NCI-H1694 (cell line): ENCODE results near the gene SRR.
"Not testable (repeated sequence)": the region's sequence is repeated elsewhere in the genome, so short reads cannot be mapped to it uniquely, and the experiment has no call there.

Source experiments
- DNase-seq: peaks from one replicate; lab custom pipeline; 2025; lab: John Stamatoyannopoulos, UW

SRR gene, protein sequence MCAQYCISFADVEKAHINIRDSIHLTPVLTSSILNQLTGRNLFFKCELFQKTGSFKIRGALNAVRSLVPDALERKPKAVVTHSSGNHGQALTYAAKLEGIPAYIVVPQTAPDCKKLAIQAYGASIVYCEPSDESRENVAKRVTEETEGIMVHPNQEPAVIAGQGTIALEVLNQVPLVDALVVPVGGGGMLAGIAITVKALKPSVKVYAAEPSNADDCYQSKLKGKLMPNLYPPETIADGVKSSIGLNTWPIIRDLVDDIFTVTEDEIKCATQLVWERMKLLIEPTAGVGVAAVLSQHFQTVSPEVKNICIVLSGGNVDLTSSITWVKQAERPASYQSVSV

GRCh38 chr17:2303204-2304188, at the start of gene SRR, which contains the start of gene SMG6:
SRR (plus strand) TSS chr17:2303950; CDS start chr17:2315561, 11,611 bp downstream.
SMG6 (minus strand) TSS chr17:2303785; CDS start chr17:2303720, 65 bp downstream.
- DNase-seq, result peak; percentile 62

DNA sequence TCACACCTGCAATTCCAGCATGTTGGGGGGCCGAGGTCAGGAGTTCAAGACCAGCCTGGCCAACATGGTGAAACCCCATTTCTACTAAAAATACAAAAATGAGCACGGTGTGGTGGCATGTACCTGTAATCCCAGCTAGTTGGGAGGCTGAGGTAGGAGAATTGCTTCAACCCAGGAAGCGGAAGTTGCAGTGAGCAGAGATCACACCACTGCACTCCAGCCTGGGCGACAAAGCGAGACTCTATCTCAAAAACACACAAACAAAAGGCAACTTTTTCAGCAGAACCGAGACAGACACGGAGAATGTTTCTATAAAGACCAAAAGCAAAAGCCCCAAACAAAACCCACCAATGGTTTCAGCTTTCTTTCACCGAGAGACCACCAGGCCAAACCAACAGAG, 44.9 kb upstream of the SRR start:
- not testable (repeated sequence) for DNase-seq

DNA sequence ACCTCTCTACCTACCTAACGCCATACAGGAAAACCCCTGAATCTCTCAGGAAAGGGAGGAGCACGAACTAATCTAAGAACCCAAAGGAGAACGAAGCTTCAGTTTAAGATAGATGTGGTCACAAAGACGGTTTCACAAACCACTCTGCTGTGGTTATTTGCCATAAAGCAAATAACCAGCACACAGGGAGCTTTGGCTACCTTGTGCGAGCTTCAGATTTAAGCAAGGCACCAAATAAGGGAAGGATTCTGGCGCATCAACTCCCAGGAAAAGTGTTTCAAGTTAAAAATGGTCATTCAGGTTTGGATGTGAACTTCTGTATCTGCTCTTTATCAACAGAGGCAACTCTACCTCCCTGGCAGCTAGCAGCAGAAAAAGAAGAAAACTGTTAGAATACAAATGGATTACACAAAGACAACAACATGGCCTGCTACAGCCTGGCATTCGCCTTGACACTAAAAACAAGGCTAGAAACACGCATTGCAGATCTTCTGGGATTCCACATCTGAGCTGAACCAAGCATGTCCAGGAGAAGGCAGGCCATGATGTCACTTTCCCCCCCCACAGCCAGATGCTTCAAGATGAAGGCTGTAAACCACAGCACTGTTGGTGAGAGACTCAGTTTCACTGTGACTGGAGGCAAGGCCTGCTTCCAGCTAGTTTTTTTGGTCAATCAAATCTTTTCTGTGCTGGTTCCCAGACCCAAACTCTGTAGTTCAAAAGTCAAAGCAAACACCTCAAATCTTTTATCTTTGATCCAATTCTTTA, 43.8 kb upstream of the SRR start:
- no peak for DNase-seq

- no peak for DNase-seq
Observed at GRCh38 chr17:2262135-2262587, 41.6 kb upstream of the SRR start.

- no peak for DNase-seq
Observed at GRCh38 chr17:2263183-2264066, 40.3 kb upstream of the SRR start.

DNA sequence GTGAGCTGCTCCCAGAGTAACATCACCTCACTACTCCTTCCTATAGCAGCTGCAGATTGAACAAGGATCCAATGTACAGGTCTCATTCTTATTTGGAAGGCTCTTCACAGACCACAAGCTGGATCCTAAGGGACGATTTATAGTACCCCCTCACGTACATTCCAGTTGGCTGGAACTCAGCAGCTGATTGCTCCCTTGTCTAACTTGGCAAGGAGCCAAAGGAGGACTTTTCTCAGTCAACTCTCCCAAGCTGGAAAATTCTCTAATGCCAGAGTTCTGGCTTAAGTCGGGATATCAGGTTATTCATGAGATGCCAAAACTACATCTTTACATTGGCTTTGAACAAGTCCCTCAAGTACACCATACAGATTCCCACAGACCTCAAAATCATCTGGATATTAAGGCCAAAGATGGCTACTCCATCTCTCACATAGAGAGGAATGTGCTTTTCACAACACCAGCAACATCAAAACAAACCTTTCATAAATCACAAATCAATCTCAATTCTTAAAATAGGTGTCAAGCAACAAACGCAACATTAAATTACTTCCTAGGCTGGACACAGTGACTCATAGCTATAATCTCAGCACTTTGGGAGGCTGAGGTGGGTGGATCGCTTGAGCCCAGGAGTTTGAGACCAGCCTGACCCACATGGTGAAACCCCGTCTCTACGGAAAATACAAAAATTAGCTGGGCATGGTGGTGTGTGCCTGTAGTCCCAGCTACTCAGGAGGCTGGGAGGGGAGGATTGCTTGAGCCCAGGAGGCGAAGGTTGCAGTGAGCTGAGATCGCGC, 39.5 kb upstream of the SRR start:
- no peak for DNase-seq

- not testable (repeated sequence) for DNase-seq
Observed at GRCh38 chr17:2265166-2265565, 38.6 kb upstream of the SRR start.

- DNase-seq, result no peak
Observed at GRCh38 chr17:2266045-2266864, 37.5 kb upstream of the SRR start.

GRCh38 chr17:2266865-2267228, 36.9 kb upstream of the SRR start:
- no peak for DNase-seq

- DNase-seq, result no peak
Observed at GRCh38 chr17:2267354-2267753, 36.4 kb upstream of the SRR start.

DNA sequence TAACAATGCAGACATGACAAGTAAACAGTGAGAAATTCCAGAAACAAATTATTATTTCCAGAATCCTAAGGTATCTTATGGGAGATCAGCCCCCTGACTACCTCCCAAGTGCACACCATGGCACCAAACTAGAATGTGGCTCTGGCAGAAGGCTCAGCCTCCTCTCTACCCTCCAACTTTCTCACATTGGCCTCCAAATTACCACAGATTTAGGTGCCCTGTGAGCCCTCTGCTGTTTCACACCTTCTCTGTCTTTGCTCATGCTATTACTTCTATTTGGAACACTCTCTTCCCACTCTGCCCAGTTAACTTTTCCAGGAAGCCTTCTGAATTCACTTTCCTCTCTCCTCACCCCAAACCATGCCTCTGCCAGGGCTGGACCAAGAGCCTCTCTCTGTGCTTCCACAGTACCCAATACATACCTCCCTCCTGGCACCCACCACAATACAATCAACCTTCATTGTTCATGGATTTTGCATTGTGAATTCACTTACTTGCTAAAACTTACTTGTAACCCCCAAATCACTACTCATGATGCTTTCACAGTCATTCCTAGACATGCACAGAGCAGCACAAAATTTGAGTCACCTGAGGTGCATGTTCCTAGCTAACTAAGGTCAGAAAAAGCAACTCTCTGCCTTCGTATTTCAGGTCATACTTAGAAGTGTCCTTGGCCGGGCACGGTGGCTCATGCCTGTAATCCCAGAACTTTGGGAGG, 31.6 kb upstream of the SRR start:
- DNase-seq, result no peak

GRCh38 chr17:2274414-2274813, 29.3 kb upstream of the SRR start:
- DNase-seq, result no peak

DNA sequence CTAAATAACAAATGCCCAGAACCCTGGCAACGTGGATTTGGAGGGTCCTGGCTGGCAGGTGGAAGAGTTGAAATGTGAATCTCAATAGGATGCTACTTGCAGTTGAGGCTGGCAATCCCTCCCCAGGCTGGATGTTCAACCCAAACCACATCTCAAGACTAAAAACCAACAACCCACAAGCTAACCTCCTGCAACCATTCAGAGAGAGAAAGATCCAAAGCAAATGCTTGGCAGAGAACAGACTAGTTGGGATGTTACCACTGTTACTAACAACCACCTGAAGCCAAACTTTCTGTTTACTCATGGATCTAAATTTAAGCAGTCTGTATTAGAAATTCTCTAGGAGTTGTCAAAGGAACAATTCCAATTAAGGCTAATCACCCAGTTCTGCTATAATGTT, 28.0 kb upstream of the SRR start:
- no peak for DNase-seq

- no peak for DNase-seq
Observed at GRCh38 chr17:2277429-2278170, 26.1 kb upstream of the SRR start.

GRCh38 chr17:2279707-2280106, 24.0 kb upstream of the SRR start:
- DNase-seq, result no peak

DNA sequence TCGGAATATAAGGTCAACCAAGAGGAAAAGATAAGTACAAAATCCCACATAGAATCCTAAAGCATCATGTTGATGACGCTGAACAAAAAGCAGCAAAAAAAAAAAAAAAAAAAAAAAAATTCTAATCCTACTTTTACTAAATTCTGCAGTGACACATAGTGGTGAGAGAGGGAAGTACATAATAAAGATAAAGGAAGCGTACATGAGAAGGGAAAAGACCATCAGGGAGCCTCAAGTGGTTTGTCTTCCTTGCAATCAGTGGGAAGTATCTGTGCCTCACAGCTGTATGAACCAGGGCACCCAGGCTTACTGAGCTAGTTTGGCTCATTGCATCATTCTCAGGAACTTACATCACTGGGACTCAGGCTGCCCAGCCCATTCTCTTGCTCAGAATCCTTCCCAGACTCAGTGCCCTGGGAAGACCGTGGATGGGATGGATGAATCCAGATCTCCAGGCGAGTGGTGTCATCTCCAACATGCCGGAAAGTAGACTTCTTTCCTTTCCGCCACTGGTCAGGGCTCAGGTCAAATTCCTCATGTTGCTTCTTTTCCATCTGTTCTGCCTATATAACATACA, 21.4 kb upstream of the SRR start:
- peak; percentile 66 for DNase-seq

DNA sequence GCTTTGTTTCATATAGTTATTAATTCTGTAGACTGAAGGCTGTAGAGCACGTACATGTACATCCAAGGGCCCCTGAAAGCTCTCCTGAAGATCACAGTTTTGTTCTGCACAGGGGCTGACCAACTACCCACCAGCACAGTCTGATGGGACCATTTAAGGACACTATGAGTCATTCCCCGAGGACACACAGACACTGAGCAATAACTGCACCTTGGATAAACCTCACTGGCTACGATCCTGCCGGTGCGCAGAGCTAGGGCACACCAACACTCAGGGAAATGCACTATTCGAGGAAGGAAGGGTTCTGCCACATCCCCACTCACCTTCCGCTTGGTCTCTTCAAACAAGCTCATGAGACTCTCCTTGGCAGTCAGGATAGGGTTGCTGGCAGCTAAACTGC, 20.4 kb upstream of the SRR start:
- no peak for DNase-seq
